ENCODE measurements around the gene DCAF5.

Gene DCAF5

GRCh38 chr14:69006346-69006745, 146.6 kb downstream of the DCAF5 start:
- H2AFZ ChIP-seq (ENCODE audit: low read length), result no peak overlapping the region
- no peak overlapping the region for H3K4me2 ChIP-seq (ENCODE audit: low read depth, low read length)
- H4K20me1 ChIP-seq (ENCODE audit: insufficient read depth, low read length), result no peaks in the 10 kb centered on the region
- H3F3A ChIP-seq (ENCODE audit: insufficient read depth, low read length), result no peaks in the 10 kb centered on the region
- TF ChIP-seq EZH2 (optimal IDR thresholded peaks at IDR 0.05; ENCODE audit: low read depth, low read length) (no peak), CTCF (IDR thresholded peaks at IDR 0.05; ENCODE audit: low read length) (no peak), EZH2phosphoT487 (IDR thresholded peaks at IDR 0.05; ENCODE audit: low read length) (no peak)
- no peaks in the 10 kb centered on the region for H3K36me3 ChIP-seq (replicated peaks; ENCODE audit: insufficient read depth, low read length)
- no peaks in the 10 kb centered on the region for H3K79me2 ChIP-seq (ENCODE audit: low read length)
- DNase-seq, result no peak
- no peaks in the 10 kb centered on the region for H3K9me3 ChIP-seq (replicated peaks; ENCODE audit: insufficient read depth, low read length)
- H3K4me1 ChIP-seq (ENCODE audit: low read length), result no peaks in the 10 kb centered on the region
- no peak overlapping the region for H3K4me3 ChIP-seq (ENCODE audit: low read length)
- no peaks in the 10 kb centered on the region for H3K9me2 ChIP-seq (replicated peaks; ENCODE audit: insufficient read depth, low read length)
- H3K27me3 ChIP-seq (replicated peaks; ENCODE audit: insufficient read depth, low read length), result no peaks in the 10 kb centered on the region
- no peak overlapping the region for H3K9ac ChIP-seq (ENCODE audit: low read length)
- H3K27ac ChIP-seq (ENCODE audit: low read length), result no peak overlapping the region

GRCh38 chr14:69005432-69006148, 147.3 kb downstream of the DCAF5 start:
- no peaks in the 10 kb centered on the region for H4K20me1 ChIP-seq (ENCODE audit: insufficient read depth, low read length)
- H3K27ac ChIP-seq (ENCODE audit: low read length), result no peak overlapping the region
- no peak overlapping the region for H3K4me2 ChIP-seq (ENCODE audit: low read depth, low read length)
- no peak overlapping the region for H2AFZ ChIP-seq (ENCODE audit: low read length)
- no peaks in the 10 kb centered on the region for H3K4me1 ChIP-seq (ENCODE audit: low read length)
- H3K4me3 ChIP-seq (ENCODE audit: low read length), result no peak overlapping the region
- no peak overlapping the region for H3K9ac ChIP-seq (ENCODE audit: low read length)
- no peaks in the 10 kb centered on the region for H3K9me3 ChIP-seq (replicated peaks; ENCODE audit: insufficient read depth, low read length)
- H3K79me2 ChIP-seq (ENCODE audit: low read length), result no peaks in the 10 kb centered on the region
- H3F3A ChIP-seq (ENCODE audit: insufficient read depth, low read length), result no peaks in the 10 kb centered on the region
- no peaks in the 10 kb centered on the region for H3K27me3 ChIP-seq (replicated peaks; ENCODE audit: insufficient read depth, low read length)
- H3K9me2 ChIP-seq (replicated peaks; ENCODE audit: insufficient read depth, low read length), result no peaks in the 10 kb centered on the region
- DNase-seq, result no peak
- H3K36me3 ChIP-seq (replicated peaks; ENCODE audit: insufficient read depth, low read length), result no peaks in the 10 kb centered on the region
- TF ChIP-seq EZH2phosphoT487 (IDR thresholded peaks at IDR 0.05; ENCODE audit: low read length) (no peak), EZH2 (optimal IDR thresholded peaks at IDR 0.05; ENCODE audit: low read depth, low read length) (no peak), CTCF (IDR thresholded peaks at IDR 0.05; ENCODE audit: low read length) (no peak)

- no peak for TF ChIP-seq EZH2phosphoT487 (IDR thresholded peaks at IDR 0.05; ENCODE audit: low read length)
- TF ChIP-seq EZH2 (optimal IDR thresholded peaks at IDR 0.05; ENCODE audit: low read depth, low read length), result no peak
- TF ChIP-seq CTCF (IDR thresholded peaks at IDR 0.05; ENCODE audit: low read length), result no peak
- Histone ChIP-seq H3K36me3 (replicated peaks; ENCODE audit: insufficient read depth, low read length) (no peaks in the 10 kb centered on the region), H3K4me3 (ENCODE audit: low read length) (no peak overlapping the region), H3K4me2 (ENCODE audit: low read depth, low read length) (no peak overlapping the region), H2AFZ (ENCODE audit: low read length) (no peak overlapping the region), H4K20me1 (ENCODE audit: insufficient read depth, low read length) (no peaks in the 10 kb centered on the region), H3K9ac (ENCODE audit: low read length) (no peak overlapping the region), H3K9me2 (replicated peaks; ENCODE audit: insufficient read depth, low read length) (no peaks in the 10 kb centered on the region), H3K27me3 (replicated peaks; ENCODE audit: insufficient read depth, low read length) (no peaks in the 10 kb centered on the region), H3F3A (ENCODE audit: insufficient read depth, low read length) (no peaks in the 10 kb centered on the region), H3K79me2 (ENCODE audit: low read length) (no peaks in the 10 kb centered on the region), H3K9me3 (replicated peaks; ENCODE audit: insufficient read depth, low read length) (no peaks in the 10 kb centered on the region), H3K4me1 (ENCODE audit: low read length) (no peaks in the 10 kb centered on the region), H3K27ac (ENCODE audit: low read length) (no peak overlapping the region)
- no peak for DNase-seq
Observed at GRCh38 chr14:69004731-69005431, 148.0 kb downstream of the DCAF5 start.

Measured in MM.1S (cell line).